Measurements from ENCODE around the gene MAMDC4.
"Not testable (repeated sequence)": the region's sequence is repeated elsewhere in the genome, so short reads cannot be mapped to it uniquely, and the experiment has no call there.

- TF ChIP-seq, protein P1, sequence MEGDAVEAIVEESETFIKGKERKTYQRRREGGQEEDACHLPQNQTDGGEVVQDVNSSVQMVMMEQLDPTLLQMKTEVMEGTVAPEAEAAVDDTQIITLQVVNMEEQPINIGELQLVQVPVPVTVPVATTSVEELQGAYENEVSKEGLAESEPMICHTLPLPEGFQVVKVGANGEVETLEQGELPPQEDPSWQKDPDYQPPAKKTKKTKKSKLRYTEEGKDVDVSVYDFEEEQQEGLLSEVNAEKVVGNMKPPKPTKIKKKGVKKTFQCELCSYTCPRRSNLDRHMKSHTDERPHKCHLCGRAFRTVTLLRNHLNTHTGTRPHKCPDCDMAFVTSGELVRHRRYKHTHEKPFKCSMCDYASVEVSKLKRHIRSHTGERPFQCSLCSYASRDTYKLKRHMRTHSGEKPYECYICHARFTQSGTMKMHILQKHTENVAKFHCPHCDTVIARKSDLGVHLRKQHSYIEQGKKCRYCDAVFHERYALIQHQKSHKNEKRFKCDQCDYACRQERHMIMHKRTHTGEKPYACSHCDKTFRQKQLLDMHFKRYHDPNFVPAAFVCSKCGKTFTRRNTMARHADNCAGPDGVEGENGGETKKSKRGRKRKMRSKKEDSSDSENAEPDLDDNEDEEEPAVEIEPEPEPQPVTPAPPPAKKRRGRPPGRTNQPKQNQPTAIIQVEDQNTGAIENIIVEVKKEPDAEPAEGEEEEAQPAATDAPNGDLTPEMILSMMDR (IDR thresholded peaks at IDR 0.05; ENCODE audit: low read length) = not testable (repeated sequence)
- TF ChIP-seq EZH2 (IDR thresholded peaks at IDR 0.05; ENCODE audit: borderline replicate concordance, low read length) = not testable (repeated sequence)
Measured at GRCh38 chr9:136869611-136870010, 17.5 kb downstream of the MAMDC4 start.

All from OCI-LY1 (cell line).